SK-N-SH treated with all-trans-retinoic acid at 6 μM for 48 hours (cell line): Measurements from ENCODE around the gene FOSL1.
"Not testable (repeated sequence)": the region's sequence is repeated elsewhere in the genome, so short reads cannot be mapped to it uniquely, and the experiment has no call there.

ENCODE experiments used
- ARNTL ChIP-seq: fragments of 450-650 bp; formaldehyde crosslinking; IDR thresholded peaks from 2 replicates; pipeline ENCODE4 v1.5.0; 2020; ENCODE audit warnings: low read depth, mild to moderate bottlenecking, moderate library complexity, borderline replicate concordance
- BACH2 ChIP-seq: fragments of 250-450 bp; sonication (Bioruptor Pico); IDR thresholded peaks from 2 replicates; pipeline ENCODE4 v1.9.0; 2021; ENCODE audit warnings: mild to moderate bottlenecking, borderline replicate concordance
- CREB5 ChIP-seq: fragments of 250-450 bp; sonication (Bioruptor Pico); IDR thresholded peaks from 2 replicates; pipeline ENCODE4 v1.5.1; 2020; ENCODE audit warnings: low read depth, mild to moderate bottlenecking, moderate library complexity
- CSDC2 ChIP-seq: fragments of 250-450 bp; sonication (Bioruptor Pico); IDR thresholded peaks from 2 replicates; pipeline ENCODE4 v1.5.0; 2020; ENCODE audit warnings: mild to moderate bottlenecking, moderate library complexity
- ISL1 ChIP-seq: fragments of 250-450 bp; sonication (Bioruptor Pico); IDR thresholded peaks from 2 replicates; pipeline ENCODE4 v2.1.2; 2022; ENCODE audit warnings: mild to moderate bottlenecking, moderate library complexity
- OSR1 ChIP-seq: fragments of 250-450 bp; sonication (Bioruptor Pico); IDR thresholded peaks from 2 replicates; pipeline ENCODE4 v1.8.0; 2022; ENCODE audit warnings: moderate library complexity, mild to moderate bottlenecking, inconsistent platforms
- TCF4 ChIP-seq: fragments of 250-450 bp; sonication (Bioruptor Pico); IDR thresholded peaks from 2 replicates; pipeline ENCODE4 v1.8.0; 2021; ENCODE audit warnings: mild to moderate bottlenecking, moderate library complexity, borderline replicate concordance
- TSHZ2 ChIP-seq: fragments of 250-450 bp; sonication (Bioruptor Pico); IDR thresholded peaks from 2 replicates; pipeline ENCODE4 v1.5.0; 2020; ENCODE audit warnings: mild to moderate bottlenecking, moderate library complexity
- ZC3H10 ChIP-seq: fragments of 250-450 bp; sonication (Bioruptor Pico); IDR thresholded peaks from 2 replicates; pipeline ENCODE4 v1.5.1; 2021; ENCODE audit warnings: mild to moderate bottlenecking, moderate library complexity
- ZNF565 ChIP-seq: fragments of 450-650 bp; formaldehyde crosslinking; conservative IDR thresholded peaks from 2 replicates; pipeline ENCODE4 v1.5.0; 2020; ENCODE audit warnings: low read depth, mild to moderate bottlenecking, moderate library complexity
- TF ChIP-seq, protein P1 (sequence below): fragments of 250-450 bp; sonication (Bioruptor Pico); IDR thresholded peaks from 2 replicates; pipeline ENCODE4 v1.8.0; 2020; ENCODE audit warnings: mild to moderate bottlenecking, moderate library complexity, borderline replicate concordance
- TF ChIP-seq, protein P2 (sequence below): fragments of 250-450 bp; sonication (Bioruptor Pico); IDR thresholded peaks from 2 replicates; pipeline ENCODE4 v1.5.1; 2021; ENCODE audit warnings: mild to moderate bottlenecking, moderate library complexity

- TF ChIP-seq, protein P1, sequence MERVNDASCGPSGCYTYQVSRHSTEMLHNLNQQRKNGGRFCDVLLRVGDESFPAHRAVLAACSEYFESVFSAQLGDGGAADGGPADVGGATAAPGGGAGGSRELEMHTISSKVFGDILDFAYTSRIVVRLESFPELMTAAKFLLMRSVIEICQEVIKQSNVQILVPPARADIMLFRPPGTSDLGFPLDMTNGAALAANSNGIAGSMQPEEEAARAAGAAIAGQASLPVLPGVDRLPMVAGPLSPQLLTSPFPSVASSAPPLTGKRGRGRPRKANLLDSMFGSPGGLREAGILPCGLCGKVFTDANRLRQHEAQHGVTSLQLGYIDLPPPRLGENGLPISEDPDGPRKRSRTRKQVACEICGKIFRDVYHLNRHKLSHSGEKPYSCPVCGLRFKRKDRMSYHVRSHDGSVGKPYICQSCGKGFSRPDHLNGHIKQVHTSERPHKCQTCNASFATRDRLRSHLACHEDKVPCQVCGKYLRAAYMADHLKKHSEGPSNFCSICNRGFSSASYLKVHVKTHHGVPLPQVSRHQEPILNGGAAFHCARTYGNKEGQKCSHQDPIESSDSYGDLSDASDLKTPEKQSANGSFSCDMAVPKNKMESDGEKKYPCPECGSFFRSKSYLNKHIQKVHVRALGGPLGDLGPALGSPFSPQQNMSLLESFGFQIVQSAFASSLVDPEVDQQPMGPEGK (CRISPR knock-in tag): not testable (repeated sequence)
- TF ChIP-seq CREB5 (CRISPR knock-in tag); ZNF565 (CRISPR knock-in tag); ZC3H10; ISL1 (CRISPR knock-in tag); ARNTL (CRISPR knock-in tag); OSR1 (CRISPR knock-in tag); CSDC2; TSHZ2; BACH2 (CRISPR knock-in tag); TCF4 (CRISPR knock-in tag): not testable (repeated sequence)
- TF ChIP-seq, protein P2, sequence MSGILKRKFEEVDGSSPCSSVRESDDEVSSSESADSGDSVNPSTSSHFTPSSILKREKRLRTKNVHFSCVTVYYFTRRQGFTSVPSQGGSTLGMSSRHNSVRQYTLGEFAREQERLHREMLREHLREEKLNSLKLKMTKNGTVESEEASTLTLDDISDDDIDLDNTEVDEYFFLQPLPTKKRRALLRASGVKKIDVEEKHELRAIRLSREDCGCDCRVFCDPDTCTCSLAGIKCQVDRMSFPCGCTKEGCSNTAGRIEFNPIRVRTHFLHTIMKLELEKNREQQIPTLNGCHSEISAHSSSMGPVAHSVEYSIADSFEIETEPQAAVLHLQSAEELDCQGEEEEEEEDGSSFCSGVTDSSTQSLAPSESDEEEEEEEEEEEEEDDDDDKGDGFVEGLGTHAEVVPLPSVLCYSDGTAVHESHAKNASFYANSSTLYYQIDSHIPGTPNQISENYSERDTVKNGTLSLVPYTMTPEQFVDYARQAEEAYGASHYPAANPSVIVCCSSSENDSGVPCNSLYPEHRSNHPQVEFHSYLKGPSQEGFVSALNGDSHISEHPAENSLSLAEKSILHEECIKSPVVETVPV (CRISPR knock-in tag): not testable (repeated sequence)
Measured at GRCh38 chr11:65892137-65892540, 8.0 kb downstream of the FOSL1 start.
